Activated T-cell treated with anti-CD3 and anti-CD28 coated beads for 4 hours (primary cell): Measurements from ENCODE around the gene MEAF6.
"Not testable (repeated sequence)": the region's sequence is repeated elsewhere in the genome, so short reads cannot be mapped to it uniquely, and the experiment has no call there.

Source experiments
- DNase-seq: peaks from one replicate; pipeline ENCODE4 v3.0.0-alpha.2; 2020

The MEAF6 gene

DNA sequence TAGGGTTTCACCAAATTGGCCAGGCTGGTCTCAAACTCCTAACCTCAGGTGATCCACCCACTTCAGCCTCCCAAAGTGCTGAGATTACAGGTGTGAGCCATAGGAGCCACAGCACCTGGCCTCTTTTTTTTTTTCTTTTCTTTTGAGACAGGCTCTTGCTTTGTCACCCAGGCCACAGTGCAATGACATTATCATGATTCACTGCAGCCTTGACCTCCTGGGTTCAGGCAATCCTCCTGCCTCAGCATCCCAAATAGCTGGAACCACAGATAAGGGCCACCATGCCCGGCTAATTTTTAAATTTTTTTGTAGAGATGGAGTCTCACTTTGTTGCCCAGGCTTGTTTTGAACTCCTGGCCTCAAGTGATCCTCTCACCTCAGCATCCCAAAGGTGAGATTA lies 15.3 kb upstream of the MEAF6 start:
- DNase-seq: not testable (repeated sequence)

DNA sequence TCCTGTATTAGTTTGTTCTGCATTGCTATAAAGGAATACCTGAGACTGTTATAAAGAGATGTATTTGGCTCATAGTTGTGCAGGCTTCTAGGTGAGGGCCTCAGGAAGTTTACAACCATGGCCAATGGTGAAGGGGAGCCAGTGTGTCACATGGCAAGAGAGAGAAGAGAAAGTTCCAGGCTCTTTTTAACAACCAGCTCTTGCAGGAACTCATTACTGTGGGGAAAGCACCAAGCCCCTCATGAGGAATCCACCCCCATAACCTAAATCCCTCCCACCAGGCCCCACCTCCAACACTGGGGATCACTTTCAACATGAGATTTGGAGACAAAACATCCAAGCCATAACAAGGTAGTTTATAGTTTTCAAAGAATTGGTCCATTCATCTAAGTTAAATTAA lies 5.0 kb upstream of the MEAF6 start:
- no peak for DNase-seq

DNA sequence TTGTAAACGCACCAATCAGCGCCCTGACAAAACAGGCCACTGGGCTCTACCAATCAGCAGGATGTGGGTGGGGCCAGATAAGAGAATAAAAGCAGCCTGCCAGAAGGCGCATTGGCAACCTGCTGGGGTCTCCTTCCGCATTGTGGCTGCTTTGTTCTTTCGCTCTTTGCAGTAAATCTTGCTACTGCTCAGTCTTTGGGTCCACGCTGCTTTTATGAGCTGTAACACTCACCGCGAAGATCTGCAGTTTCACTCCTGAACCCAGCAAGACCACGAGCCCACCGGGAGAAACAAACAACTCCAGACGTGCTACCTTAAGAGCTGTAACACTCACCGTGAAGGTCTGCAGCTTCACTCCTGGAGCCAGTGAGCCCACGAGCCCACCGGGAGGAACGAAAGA lies 4.4 kb upstream of the MEAF6 start:
- DNase-seq: peak; percentile 16

DNA sequence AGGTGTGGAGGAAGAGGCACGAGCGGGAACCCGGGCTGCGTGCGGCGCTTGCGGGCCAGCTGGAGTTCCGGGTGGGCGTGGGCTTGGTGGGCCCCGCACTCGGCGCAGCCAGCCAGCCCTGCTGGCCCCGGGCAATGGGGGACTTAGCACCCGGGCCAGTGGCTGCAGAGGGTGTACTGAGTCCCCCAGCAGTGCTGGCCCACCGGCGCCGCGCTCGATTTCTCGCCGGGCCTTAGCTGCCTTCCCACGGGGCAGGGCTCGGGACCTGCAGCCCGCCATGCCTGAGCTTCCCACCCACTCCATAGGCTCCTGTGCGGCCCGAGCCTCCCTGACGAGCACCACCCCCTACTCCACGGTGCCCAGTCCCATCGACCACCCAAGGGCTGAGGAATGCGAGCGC lies 3.7 kb upstream of the MEAF6 start:
- DNase-seq: not testable (repeated sequence)

- no peak for DNase-seq
Observed at GRCh38 chr1:37517569-37517968, 3.0 kb upstream of the MEAF6 start.

DNA sequence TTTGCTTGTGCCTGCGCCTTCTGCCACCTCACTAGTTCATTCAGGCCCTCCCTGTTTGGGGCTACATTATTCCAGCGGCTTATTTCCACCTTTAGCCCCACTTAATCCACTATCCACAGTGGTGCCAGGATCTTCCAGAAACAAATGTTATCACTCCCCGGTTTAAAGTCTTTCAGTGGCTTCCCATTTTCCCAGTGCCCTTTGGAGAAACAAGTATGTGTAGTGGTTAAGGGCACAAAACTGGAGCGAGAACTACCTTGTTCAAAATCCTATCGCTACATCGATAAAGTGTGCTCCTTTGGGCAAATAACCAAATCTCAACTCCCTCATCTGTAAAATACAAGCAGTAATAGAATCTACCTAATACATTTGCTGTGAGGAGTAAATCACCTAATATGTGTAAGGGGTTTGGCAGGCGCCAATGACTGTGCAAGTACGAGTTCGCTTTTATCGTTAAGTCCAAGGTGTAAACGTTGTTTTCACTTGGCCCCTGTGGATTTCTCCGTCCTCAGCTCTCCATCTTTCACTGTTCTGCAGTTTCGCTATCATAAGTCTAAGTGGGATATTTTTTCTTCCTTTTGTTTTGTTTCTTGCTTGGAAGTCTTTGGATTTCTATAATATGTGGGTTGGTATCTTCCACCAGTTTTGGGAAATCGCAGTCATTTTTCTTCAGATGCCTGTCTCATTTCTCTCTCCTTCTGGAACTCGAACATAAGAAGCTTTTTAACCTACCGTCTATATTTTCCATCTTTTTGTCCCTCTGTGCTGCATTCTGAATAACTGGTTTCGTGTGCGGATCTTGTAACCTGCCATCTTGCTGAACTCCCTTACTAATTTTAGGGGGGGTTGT lies 844 bp upstream of the MEAF6 start:
- no peak for DNase-seq

GRCh38 chr1:37513795-37514349 lies 694 bp downstream of the MEAF6 start:
- DNase-seq: peak; percentile 58

GRCh38 chr1:37509181-37509580 lies 5.4 kb downstream of the MEAF6 start:
- no peak for DNase-seq

DNA sequence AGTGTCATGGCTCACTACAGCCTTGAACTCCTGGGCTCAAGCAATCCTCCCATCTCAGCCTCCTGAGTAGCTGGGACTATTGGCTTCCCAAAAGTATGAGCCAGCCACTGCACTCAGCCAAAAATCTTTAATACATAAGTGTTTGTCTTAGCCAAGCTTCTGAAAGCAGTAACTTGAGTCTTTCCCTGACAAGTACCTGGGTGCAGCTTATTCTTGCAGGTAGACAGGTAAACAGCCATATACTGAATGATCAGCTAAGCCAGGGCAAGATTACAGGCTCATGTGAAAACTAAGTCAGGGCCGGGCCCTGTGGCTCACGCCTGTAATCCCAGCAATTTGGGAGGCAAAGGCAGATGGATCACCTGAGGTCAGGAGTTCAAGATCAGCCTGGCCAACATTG lies 7.8 kb downstream of the MEAF6 start:
- no peak for DNase-seq

DNA sequence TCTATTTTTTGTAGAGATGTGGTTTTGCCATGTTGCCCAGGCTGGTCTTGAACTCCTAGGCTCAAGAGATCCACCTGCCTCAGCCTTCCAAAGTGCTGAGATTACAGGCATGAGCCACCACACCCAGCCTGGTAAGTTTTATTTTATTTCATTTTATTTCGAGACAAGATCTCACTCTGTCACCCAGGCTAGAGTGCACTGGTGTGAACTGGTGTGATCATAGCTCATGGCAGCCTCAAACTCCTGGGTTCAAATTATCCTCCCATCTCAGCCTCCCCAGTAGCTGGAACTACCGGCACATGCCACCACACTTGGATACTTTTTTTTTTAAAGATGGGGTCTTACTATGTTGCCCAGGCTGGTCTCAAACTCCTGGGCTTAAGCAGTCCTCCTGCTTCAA lies 11.8 kb downstream of the MEAF6 start:
- not testable (repeated sequence) for DNase-seq

DNA sequence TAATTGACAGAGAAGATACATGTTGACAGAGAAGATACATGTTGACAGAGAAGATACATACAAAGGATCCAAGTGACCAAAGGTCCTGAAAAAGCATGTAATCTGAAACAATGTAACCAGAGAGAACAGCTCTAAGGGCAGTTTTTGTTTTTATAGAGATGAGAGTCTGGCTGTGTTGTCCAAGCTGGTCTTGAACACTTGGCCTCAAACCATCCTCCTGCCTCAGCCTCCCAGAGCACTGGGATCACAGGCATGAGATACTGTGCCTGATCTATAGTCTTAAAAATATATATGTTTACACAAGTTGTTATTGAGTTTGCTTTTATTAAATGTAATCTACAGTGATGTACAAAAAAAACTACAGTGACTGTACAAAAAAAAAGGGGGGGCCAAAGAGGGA lies 12.5 kb downstream of the MEAF6 start:
- DNase-seq: no peak

DNA sequence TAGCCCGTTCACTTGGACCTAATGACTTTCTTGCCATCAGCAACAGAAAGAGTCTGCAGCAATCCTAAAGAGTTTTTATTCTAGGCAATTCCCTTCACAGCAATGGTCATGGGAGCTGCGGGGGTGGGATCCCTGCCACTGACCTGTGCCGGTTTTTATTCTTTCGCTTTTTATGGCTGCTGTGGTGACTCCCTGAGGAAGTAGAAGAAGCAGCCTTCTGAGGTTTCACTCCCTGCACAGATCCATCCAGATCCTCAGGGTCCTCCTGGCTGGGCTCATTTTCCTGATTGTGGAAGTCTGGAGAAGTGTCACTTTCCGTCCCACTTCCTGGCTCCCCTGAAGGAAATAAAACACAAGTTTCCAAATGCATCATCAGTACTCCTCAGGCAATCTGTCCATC lies 12.9 kb downstream of the MEAF6 start:
- DNase-seq: no peak

DNA sequence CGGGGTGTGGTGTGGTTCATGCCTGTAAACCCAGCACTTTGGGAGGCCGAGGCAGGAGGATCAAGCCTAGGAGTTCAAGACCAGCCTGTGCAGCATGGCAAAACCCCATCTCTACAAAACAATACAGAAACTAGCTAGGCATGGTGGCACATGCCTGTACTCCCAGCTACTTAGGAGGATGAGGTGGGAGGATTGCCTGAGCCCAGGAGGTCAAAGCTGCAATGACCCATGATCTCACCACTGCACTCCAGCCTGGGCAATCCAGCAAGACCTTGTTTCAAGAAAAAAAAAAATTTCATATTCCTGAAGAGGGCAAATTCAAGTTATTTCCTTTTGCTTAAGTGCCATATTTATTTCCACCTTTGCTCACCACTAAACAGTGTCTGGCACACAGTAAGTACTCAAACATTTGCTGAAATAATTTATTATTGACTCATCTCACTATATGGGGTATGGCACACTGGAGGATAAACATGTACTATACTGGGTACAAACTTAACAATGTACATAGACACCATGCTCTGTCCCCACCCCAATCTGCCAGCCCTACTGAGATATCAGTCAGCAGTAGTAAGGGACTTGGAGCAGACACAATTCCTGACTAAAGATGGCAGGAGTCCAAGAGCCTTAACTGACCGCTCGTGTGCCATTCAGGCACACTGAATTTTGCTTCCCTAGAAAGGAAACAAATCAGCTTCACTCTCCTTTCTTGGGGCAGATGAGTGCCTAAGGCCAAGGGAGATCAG lies 15.5 kb downstream of the MEAF6 start:
- no peak for DNase-seq

DNA sequence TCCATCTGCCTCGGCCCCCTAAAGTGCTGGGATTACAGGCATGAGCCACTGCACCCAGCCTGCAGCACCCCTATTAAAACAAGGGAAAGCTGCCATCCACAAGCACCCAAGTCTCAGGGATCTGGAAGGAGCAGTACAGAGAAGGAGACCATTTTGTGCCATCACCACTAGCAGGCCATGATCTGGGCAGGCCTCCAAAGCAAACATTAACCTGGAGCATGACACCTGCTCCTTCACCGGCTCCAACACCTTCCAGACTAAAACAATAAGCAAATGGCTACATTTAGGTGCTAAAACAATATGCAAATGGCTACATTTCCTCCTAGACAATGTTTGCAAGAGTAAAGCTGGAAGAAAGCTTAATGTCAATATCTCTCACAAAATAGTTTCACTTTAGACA lies 16.7 kb downstream of the MEAF6 start:
- no peak for DNase-seq

GRCh38 chr1:37495875-37496274 lies 18.7 kb downstream of the MEAF6 start:
- DNase-seq: no peak

DNA sequence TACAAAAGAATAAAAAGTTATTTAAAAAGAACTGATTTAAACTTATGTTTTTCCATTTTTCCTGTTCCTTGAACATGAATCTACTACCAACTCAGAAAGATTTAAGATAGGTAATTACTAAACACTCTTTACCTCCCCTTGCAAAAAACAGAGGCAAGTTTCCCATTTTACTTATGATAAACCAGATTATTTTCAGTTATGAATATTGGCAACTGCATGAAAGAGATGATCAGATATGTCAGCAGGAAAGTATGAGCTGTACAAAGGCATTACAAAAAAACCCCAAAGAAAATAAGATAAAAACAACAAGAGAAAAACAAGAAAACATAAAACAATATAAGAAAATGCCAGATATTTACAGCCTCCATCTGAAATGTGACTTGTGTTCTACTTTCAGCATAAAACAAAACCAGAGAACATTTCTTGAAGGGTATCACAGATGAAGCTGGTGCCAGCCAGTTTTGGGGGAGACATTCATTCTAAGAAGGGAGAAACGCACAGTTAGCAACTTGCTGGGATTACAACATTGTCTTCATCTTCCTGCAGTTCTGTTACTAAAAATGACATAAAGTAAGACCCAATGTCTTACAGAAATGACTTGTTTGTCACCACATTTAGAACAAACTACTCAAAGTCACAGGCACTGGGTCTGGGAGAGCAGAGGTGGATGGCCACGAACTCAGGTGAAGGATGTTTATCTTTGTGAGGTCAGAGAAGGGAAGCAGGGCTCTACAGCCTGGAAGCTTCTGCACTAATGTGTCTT lies 21.0 kb downstream of the MEAF6 start:
- no peak for DNase-seq

- no peak for DNase-seq
Observed at GRCh38 chr1:37487619-37487984, 27.0 kb downstream of the MEAF6 start.

DNA sequence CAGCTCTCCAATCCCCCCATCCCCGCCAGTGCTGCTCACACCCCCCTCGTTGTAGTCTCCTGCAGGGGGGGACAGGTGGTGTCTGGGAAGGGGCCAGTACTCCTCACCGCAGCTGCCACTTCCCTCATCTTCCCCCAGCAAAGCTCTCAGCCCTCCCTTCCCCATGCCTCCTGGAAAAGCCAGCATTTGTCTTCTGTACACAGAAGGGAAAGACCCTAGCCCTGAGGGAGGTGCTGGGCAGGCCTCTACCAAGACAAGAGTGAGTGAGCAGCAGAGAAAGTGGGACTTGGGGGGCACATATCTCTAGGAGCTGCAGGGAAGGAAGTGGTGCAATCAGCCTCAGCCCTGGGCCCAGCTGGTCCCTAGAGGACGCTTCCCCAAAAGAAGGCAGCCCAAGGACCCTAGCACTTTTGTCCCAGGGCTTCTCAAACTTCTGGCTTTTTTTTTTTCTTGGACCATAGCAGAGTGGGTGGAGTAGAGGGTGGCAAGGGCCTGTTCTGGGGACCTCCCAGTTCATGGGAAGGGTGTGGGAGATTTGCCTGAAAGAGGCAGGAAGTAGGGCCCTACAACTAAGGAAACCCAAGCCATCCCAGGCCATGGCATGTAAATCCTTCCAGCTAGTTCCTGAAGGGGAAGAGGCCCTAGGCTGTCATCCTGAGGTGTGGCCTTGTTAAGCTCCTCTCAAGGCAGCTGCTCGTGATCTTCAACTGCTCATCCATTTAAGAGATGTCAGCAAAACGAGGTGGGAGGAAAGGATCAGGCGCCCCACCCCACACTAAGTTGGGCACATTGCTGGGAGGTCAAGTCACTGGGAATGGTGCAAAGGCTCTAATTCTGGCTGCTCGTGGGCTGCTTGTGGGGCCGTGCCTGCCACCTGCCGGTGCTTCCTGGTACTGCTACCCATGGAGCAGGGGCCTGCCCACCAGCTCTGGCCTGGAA lies 27.6 kb downstream of the MEAF6 start:
- peak; percentile 77 for DNase-seq

- no peak for DNase-seq
Observed at GRCh38 chr1:37485902-37486679, 28.5 kb downstream of the MEAF6 start.

DNA sequence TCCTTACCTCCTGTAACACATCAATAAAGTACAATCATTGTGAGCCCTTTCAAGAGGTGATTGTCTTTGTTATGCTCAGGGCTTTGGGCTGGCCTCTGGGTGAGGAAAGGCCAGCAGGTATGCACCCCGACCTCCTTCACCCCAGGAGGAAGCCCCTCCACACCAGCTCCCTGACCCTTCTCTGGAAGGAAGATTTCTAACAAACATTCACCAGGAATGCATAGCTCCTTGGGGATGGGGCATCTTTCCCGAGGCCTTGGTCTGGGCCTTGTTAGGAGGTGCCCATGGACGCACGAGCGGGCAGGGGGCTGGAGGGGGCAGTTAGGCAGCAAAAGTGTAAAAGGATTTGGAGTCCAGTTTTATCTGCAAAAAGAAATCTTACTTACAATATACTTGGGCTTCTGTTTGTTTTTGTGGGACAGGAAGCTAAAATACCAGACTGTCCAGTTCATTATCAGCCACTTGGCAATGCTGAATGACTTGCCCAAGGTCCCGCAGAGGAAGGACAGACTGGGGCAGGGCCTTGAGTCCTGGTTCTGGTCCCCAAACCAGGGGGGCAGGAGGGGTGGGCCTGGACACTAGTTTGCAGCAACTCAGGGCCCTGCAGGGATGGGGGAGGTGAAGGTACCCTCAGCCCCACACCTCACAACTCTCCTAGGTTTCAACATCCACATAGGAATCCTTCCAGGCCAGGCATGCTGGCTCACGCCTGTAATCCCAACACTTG lies 30.1 kb downstream of the MEAF6 start:
- DNase-seq: no peak

DNA sequence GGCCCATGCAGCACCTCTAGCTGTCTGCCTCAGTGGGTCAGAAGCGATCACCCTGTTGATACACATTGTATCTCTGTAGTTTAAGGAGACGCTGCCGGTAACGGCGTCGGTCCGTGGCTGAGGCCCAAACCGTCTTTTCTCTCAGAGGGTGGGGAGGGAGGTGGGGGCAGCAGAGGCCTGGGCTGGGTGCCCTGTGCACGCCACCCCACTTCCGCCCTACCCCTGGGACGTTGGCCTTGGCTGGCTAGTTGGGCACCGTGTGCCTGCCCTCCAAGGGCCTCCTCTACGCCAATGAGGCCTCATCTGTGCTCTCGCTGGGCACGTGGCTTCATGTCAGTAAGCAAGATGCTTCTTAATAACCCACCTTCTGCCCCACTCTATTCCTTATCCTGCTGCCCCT lies 30.8 kb downstream of the MEAF6 start:
- DNase-seq: no peak
